A673 (cell line): ENCODE results near the gene LGALS3BP. TPM values are rescaled to one million over a fixed set of nuclear protein-coding genes. Genes with fewer than 3 reads are reported as not detected.

Experiments
- BruUV-seq: library from RNA; stranded (reverse); fragments of 400-500 nt; replicated peaks from 2 replicates; lab custom pipeline; 2021; lab: Mats Ljungman, UMichigan
- CTCF ChIA-PET: fragments of 300-600 bp; sonication (Branson Sonifier 250); formaldehyde crosslinking; loops from one replicate; lab custom pipeline; 2022; ENCODE audit warnings: antibody characterized with exemption; lab: Charles Lee
- POLR2A ChIA-PET: fragments of 300-600 bp; sonication (Branson Sonifier 250); formaldehyde crosslinking; loops from one replicate; lab custom pipeline; 2022; ENCODE audit warnings: antibody characterized with exemption; ENCODE audit not compliant: low non-redundant PET; lab: Charles Lee
- DNase-seq: peaks from one replicate; pipeline ENCODE4 v3.0.0-alpha.2; 2015; ENCODE audit warnings: low spot score
- H3K27ac ChIP-seq: fragments of 200-600 bp; sonication (generic); 2 replicates; pipeline ENCODE4 v1.5.1; 2016; ENCODE audit warnings: mixed run types, low read depth, mild to moderate bottlenecking, mixed read lengths, antibody characterized with exemption, low read length; ENCODE audit not compliant: poor library complexity, severe bottlenecking
- H3K27me3 ChIP-seq: fragments of 200-600 bp; sonication (generic); replicated peaks from 2 replicates; pipeline ENCODE4 v1.6.1; 2017; ENCODE audit warnings: mixed run types, low read depth, mild to moderate bottlenecking, mixed read lengths, antibody characterized with exemption, low read length; ENCODE audit not compliant: insufficient read depth, poor library complexity
- H3K36me3 ChIP-seq: fragments of 200-600 bp; sonication (generic); 2 replicates; pipeline ENCODE4 v1.6.1; 2016; ENCODE audit warnings: mixed run types, mild to moderate bottlenecking, mixed read lengths, antibody characterized with exemption, low read length; ENCODE audit not compliant: insufficient read depth, poor library complexity, severe bottlenecking
- H3K4me1 ChIP-seq: fragments of 200-600 bp; sonication (generic); 2 replicates; pipeline ENCODE4 v1.6.1; 2017; ENCODE audit warnings: mixed run types, mild to moderate bottlenecking, mixed read lengths, antibody characterized with exemption, low read length; ENCODE audit not compliant: insufficient read depth, poor library complexity, severe bottlenecking
- H3K4me3 ChIP-seq: fragments of 200-600 bp; sonication (generic); 2 replicates; pipeline ENCODE4 v1.5.1; 2016; ENCODE audit warnings: low read depth, mixed run types, mild to moderate bottlenecking, mixed read lengths, low read length; ENCODE audit not compliant: poor library complexity, severe bottlenecking
- H3K9me3 ChIP-seq: fragments of 200-600 bp; sonication (generic); 2 replicates; pipeline ENCODE4 v1.6.1; 2016; ENCODE audit warnings: mixed run types, low read depth, mild to moderate bottlenecking, mixed read lengths, antibody characterized with exemption, low read length; ENCODE audit not compliant: poor library complexity, severe bottlenecking
- EZH2 ChIP-seq: fragments of 200-600 bp; sonication (generic); IDR thresholded peaks from 2 replicates; pipeline ENCODE4 v1.6.1; 2017; ENCODE audit warnings: borderline replicate concordance, low read depth, mild to moderate bottlenecking, mixed read lengths, antibody characterized with exemption, low read length; ENCODE audit not compliant: poor library complexity, severe bottlenecking
- intact Hi-C: fragments of 100-400 bp; cut with micrococcal nuclease; formaldehyde crosslinking; loops from one replicate; pipeline ENCODE4 v1.10.0; 2022; ENCODE audit not compliant: unreplicated experiment
- total RNA-seq: library from RNA; stranded (reverse); gene quantifications from 2 replicates; pipeline ENCODE4 v1.2.3, GENCODE V29; 2021
- TF ChIP-seq, protein P1 (sequence below): fragments of 300-800, 200-600 bp; sonication (generic); conservative IDR thresholded peaks from 2 replicates; pipeline ENCODE4 v1.5.1; 2017; ENCODE audit warnings: low read depth, mild to moderate bottlenecking, antibody characterized with exemption, low read length, moderate library complexity, mixed read lengths

The LGALS3BP gene
- total RNA-seq, 1 experiment from 2014 or later: 295 TPM

DNA sequence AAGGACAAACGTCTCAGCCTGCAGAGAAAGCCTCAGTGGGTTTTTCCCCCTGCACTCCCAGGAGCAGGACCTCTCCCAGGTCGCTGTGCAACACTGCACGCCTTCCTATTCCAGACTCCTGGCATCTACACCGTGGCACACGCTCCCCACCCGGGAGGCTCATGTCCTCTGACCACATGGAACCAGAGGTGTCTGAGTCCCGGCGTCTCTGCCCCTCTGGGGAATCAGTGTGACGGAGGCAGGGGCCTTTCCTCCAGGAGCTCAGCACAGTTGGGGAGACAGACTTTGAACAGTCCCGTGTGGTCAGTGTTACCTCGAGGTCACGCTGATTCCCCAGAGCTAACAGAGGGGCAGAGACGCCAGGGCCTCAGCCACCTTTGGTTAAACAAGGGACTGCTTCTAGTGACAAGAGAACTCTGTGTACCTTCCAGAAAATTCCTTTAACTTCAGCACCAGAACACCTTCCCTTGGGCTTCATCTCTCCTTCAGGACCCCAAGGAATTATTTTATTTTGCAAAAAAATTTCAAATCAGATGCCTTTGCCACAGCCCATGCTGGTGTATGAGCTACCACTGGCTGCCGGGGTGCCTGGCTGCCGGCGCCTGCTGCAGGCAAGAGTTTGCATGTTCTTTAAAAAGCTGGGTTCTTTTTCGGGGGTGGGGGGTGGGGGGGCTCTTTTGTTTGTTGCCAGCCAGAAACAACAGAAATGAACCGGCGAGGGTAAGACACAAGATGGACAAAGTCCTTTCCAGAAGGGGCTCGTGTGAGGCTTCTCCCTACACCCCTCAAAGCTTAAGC lies 23.3 kb upstream of the LGALS3BP start:
- Histone ChIP-seq H3K4me1 (no peaks in the 10 kb centered on the region), H3K4me3 (no peak overlapping the region), H3K9me3 (no peaks in the 10 kb centered on the region), H3K36me3 (peaks cover 6% of the 10 kb centered on the region), H3K27me3 (no peaks in the 10 kb centered on the region), H3K27ac (no peak overlapping the region)
- POLR2A ChIA-PET: interaction anchor here (0.7 kb wide), 1 partner anchor 757 kb away, joined by 3 read pairs; no protein-coding TSS in a partner anchor
- intact Hi-C loops: no loop called here
- no peak for DNase-seq
- TF ChIP-seq EZH2: no peak
- TF ChIP-seq, protein P1, sequence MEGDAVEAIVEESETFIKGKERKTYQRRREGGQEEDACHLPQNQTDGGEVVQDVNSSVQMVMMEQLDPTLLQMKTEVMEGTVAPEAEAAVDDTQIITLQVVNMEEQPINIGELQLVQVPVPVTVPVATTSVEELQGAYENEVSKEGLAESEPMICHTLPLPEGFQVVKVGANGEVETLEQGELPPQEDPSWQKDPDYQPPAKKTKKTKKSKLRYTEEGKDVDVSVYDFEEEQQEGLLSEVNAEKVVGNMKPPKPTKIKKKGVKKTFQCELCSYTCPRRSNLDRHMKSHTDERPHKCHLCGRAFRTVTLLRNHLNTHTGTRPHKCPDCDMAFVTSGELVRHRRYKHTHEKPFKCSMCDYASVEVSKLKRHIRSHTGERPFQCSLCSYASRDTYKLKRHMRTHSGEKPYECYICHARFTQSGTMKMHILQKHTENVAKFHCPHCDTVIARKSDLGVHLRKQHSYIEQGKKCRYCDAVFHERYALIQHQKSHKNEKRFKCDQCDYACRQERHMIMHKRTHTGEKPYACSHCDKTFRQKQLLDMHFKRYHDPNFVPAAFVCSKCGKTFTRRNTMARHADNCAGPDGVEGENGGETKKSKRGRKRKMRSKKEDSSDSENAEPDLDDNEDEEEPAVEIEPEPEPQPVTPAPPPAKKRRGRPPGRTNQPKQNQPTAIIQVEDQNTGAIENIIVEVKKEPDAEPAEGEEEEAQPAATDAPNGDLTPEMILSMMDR: no peak
- no TSS peak for BruUV-seq
- CTCF ChIA-PET: no interaction called here

DNA sequence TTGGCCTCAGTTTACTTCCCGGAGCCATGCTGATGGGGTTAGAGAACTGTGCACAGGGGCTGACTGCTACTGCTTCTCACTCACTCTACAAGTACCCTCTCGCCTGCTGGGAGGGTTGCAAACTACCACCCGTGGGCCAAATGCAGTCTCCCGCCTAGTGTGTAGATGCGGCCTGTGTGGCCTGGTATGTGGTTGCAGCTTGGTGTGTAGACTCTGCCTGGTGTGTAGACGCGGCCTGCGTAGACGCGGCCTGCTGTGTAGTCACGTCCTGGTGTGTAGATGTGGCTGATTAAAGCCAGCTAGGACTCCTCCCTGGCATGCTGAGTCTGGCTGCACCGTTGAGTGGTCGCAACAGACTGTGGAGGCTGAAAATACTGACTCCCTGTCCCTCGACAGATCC lies 22.6 kb upstream of the LGALS3BP start:
- Histone ChIP-seq H3K4me3 (no peak overlapping the region), H3K27me3 (no peaks in the 10 kb centered on the region), H3K27ac (no peak overlapping the region), H3K9me3 (no peaks in the 10 kb centered on the region), H3K36me3 (peaks cover 13% of the 10 kb centered on the region), H3K4me1 (no peaks in the 10 kb centered on the region)
- no peak for DNase-seq
- POLR2A ChIA-PET: no interaction called here
- no peak for TF ChIP-seq EZH2
- BruUV-seq: no TSS peak
- intact Hi-C loops: no loop called here
- CTCF ChIA-PET: no interaction called here

DNA sequence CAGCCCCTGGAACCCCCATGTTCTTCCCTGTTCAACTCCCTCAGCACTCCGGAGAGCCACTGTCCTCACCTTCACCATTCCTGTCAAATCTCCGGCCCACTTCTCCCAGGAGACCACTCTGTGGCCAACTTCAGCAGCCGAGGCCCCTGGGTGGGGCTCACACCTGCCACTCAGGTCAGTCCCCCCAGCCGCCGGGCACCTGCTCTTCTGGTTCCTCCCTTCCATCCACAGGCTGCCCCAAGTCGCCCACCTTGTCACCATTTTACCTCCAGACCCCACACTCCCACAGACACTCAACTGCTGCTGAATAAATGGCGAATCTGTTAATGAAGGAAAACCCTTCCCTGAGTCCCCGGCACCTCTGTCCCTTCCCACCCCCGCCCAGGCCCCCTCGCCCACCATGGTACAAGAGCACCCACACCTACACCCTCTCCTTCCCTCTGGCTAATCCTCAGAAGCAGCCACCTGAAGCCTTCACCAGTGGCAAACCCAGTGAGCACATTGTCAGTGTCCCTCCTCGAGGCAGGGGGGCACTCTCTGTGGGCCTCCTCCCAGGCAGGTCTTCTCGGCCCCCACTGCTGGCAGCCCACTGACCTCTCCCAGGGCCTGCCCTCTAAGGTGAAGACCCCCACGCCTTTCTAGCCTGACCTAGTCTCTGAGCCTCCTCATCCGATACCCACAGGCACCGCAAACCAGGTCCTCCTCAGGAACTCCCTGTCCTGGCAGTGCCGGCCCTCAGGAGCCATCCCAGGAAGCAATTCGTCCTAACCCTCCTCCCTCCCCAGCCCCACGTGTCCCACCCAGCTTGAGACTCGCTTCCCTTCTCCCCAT lies 21.7 kb upstream of the LGALS3BP start:
- intact Hi-C loops: no loop called here
- no peak overlapping the region for H3K27ac ChIP-seq
- CTCF ChIA-PET: no interaction called here
- DNase-seq: no peak
- BruUV-seq: no TSS peak
- POLR2A ChIA-PET: no interaction called here
- H3K36me3 ChIP-seq: peaks cover 22% of the 10 kb centered on the region
- H3K27me3 ChIP-seq: no peaks in the 10 kb centered on the region
- no peaks in the 10 kb centered on the region for H3K9me3 ChIP-seq
- TF ChIP-seq EZH2: no peak
- TF ChIP-seq, protein P1: no peak
- H3K4me3 ChIP-seq: no peak overlapping the region
- no peaks in the 10 kb centered on the region for H3K4me1 ChIP-seq
